DOHH2 (cell line): Measurements from ENCODE around the gene SLC12A4.

Experiments used
- CTCF ChIP-seq: fragments of 200-600 bp; sonication (generic); IDR thresholded peaks from one replicate; pipeline ENCODE4 v1.5.1; 2014; ENCODE audit warnings: antibody characterized with exemption, mild to moderate bottlenecking, low read depth, low read length; ENCODE audit not compliant: poor library complexity, severe bottlenecking
- EZH2phosphoT487 ChIP-seq: fragments of 200-600 bp; sonication (generic); IDR thresholded peaks from 2 replicates; pipeline ENCODE4 v1.6.1; 2017; ENCODE audit warnings: borderline replicate concordance, mild to moderate bottlenecking, antibody characterized with exemption, low read length, moderate library complexity, mixed read lengths

GRCh38 chr16:67933805-67934204 lies 34.6 kb downstream of the SLC12A4 start:
- TF ChIP-seq CTCF (no peak), EZH2phosphoT487 (no peak)
